ENCODE results near the gene HM13. TPM values are rescaled to one million over a fixed set of nuclear protein-coding genes. Genes with fewer than 3 reads are reported as not detected.
"Not testable (repeated sequence)": the region's sequence is repeated elsewhere in the genome, so short reads cannot be mapped to it uniquely, and the experiment has no call there.

Gene HM13, protein sequence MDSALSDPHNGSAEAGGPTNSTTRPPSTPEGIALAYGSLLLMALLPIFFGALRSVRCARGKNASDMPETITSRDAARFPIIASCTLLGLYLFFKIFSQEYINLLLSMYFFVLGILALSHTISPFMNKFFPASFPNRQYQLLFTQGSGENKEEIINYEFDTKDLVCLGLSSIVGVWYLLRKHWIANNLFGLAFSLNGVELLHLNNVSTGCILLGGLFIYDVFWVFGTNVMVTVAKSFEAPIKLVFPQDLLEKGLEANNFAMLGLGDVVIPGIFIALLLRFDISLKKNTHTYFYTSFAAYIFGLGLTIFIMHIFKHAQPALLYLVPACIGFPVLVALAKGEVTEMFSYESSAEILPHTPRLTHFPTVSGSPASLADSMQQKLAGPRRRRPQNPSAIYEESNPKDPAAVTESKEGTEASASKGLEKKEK
- total RNA-seq, result 100 to 1,000 TPM; 110 to 111 TPM

DNA sequence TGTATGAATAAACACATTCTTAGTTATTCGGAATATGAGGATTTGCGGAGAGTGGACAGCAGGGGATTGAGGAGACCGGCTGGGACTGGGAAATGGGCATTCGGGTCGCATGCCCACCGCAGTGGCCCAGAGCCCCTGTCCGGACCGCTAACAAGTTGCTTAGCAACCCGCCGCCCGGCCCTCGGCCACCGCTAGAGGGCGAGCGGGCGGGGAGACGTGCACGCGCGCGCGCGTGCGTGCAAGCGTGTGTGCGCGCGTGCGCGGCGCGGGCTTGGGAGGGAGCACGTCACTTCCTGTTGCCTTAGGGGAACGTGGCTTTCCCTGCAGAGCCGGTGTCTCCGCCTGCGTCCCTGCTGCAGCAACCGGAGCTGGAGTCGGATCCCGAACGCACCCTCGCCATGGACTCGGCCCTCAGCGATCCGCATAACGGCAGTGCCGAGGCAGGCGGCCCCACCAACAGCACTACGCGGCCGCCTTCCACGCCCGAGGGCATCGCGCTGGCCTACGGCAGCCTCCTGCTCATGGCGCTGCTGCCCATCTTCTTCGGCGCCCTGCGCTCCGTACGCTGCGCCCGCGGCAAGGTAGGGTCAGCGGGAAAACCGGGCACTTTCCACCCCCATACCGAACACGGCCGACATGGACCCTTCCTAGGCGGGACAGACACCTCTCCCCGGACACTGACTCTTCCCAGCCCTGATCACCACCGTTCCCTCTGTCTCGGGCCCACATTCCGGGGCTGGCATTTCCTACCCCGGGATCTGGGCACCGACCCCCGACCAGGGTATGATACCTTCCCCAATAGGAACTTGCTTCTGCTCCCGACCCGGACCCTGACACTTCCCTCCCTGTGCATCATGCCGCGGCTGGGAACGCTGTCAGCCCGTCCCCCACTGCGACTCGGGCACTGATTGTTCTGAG, at the start of gene HM13:
Gene HM13 (plus strand): TSS at position 289 of the 918 bp plus-strand sequence. CDS start 110 bp downstream, at position 399.
- ChIA-PET POLR2A (no interaction called here), CTCF (interaction anchor here (0.6 to 4.0 kb wide), 5 partner anchors 12 to 98 kb away, joined by 3 to 16 read pairs (median 5); no protein-coding TSS in a partner anchor)
- peaks cover 9% of the 10 kb centered on the region for H3K4me1 Mint-ChIP-seq (ENCODE audit: low read depth)
- peak; percentile 92 for DNase-seq
- intact Hi-C loops (cut with micrococcal nuclease), result loop anchor here (2.0 kb wide), 3 partner anchors 32 to 208 kb away; partner anchors contain the start of gene BCL2L1
- no peak within 1 kb of the TSS for H3K4me3 Mint-ChIP-seq
- H3K27me3 Mint-ChIP-seq, result no peaks in the 10 kb centered on the region
- H3K36me3 Mint-ChIP-seq, result peaks cover 4% of the 10 kb centered on the region
- no peaks in the 10 kb centered on the region for H3K9me3 Mint-ChIP-seq
- H3K27ac Mint-ChIP-seq, result peak within 1 kb of the TSS; percentile 59

DNA sequence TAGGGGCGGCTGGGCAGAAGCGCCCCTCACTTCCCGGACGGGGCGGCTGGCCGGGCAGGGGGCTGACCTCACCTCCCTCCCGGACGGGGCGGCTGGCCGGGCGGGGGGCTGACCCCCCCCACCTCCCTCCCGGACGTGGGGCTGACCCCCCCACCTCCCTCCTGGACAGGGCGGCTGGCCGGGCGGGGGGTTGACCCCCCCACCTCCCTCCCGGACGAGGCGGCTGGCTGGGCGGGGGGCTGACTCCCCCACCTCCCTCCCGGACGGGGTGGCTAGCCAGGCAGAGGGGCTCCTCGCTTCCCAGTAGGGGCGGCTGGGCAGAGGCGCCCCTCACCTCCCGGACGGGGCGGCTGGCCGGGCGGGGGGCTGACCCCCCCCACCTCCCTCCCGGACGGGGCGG, 43.3 kb upstream of the HM13 start:
- intact Hi-C loops (cut with micrococcal nuclease); POLR2A ChIA-PET; H3K36me3 Mint-ChIP-seq; H3K9me3 Mint-ChIP-seq; H3K4me3 Mint-ChIP-seq; DNase-seq; CTCF ChIA-PET; H3K27ac Mint-ChIP-seq: not testable (repeated sequence)
- H3K27me3 Mint-ChIP-seq, result peaks cover 19% of the 10 kb centered on the region
- H3K4me1 Mint-ChIP-seq (ENCODE audit: low read depth), result peaks cover 10% of the 10 kb centered on the region

DNA sequence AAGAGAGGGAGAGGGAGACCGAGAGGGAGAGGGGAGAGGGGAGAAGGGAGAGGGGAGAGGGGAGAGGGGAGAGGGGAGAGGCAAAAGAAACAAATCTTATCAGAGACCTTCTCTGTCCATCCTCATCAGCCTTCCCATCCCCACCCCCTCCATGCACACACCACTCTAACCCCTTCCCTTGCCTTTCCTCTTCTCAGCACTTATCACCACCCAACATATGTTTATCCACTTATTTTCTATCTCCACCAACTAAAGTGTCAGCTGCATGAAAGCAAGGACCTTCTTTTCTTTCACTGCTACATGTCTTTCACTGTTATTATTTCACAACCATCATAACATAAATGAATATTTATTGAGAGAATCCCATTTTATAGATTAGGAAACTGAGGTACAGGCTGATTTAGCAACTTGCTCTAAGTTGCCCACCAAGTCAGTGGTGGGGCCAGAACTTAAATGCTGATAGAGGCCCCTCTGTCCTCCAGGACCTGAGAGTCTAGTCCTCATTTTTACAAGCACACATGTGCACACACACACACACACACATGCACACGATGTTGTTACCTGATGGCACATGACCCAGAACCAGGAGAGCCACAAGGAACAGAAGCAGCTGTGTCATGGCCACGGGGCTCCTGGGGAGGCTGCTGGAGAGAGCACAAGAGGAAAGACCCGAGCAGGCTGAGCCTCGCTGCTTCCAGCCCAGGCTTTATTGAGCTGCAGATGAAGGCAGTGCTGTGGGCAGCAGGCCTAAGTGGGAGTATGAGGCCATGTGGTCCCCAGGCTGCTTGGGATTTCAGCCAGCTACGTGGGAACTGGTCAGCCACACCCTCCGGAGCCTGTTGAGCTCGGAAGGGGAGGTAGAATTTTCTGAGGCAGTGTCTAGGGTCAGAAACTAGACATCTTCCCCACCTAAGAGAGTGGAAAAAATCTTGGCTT, 41.6 kb upstream of the HM13 start:
- no peak for DNase-seq
- H3K4me3 Mint-ChIP-seq, result no peak overlapping the region
- intact Hi-C loops (cut with micrococcal nuclease), result no loop called here
- H3K36me3 Mint-ChIP-seq, result no peaks in the 10 kb centered on the region
- H3K27ac Mint-ChIP-seq, result no peak overlapping the region
- peaks cover 10% of the 10 kb centered on the region for H3K4me1 Mint-ChIP-seq (ENCODE audit: low read depth)
- H3K9me3 Mint-ChIP-seq, result no peaks in the 10 kb centered on the region
- POLR2A ChIA-PET, result interaction anchor here (0.5 kb wide), 1 partner anchor 83 kb away, joined by 5 read pairs; no protein-coding TSS in a partner anchor
- H3K27me3 Mint-ChIP-seq, result peaks cover 35% of the 10 kb centered on the region
- CTCF ChIA-PET, result interaction anchor here (1.1 to 3.4 kb wide), 2 partner anchors 12 to 30 kb away, joined by 4 to 20 read pairs; no protein-coding TSS in a partner anchor

DNA sequence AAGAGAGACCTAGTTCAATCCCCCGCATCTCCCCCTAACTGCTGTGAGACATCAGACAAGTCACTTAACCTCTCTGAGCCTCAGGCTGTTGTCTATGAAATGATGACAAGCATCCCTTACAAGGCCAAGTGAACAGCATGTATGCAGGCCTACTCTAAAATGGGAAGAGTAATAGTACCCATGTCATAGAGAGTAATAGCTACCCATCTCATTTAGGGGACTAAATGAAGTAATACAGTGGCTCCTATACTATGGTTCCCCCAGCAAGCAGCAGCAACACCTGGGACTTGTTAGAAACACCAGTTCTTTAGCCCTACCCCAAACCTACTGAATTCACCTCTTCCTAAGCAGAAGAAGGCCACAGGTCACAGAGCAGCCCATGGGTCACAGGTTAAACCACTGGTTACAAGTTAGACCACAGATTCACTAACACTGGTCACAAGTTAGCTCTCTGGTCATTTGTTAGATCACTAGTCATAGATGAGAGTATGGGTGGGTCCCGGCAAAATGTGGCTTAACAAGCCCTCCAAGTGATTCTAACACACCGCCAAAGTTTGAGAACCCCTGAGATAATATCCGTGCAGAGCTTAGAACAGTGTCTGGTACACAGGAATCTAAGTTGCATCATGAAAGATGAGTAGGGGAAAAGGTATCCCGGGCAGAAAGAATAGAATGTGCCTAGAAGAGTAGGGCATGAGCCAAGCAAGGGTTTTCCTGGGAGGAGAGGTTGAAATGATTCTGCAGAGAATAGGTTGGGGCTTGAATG, 40.7 kb upstream of the HM13 start:
- no peaks in the 10 kb centered on the region for H3K9me3 Mint-ChIP-seq
- no peak for DNase-seq
- no peaks in the 10 kb centered on the region for H3K36me3 Mint-ChIP-seq
- intact Hi-C loops (cut with micrococcal nuclease), result no loop called here
- H3K4me1 Mint-ChIP-seq (ENCODE audit: low read depth), result peaks cover 10% of the 10 kb centered on the region
- ChIA-PET POLR2A (no interaction called here), CTCF (interaction anchor here (1.1 to 3.4 kb wide), 2 partner anchors 12 to 29 kb away, joined by 4 to 20 read pairs; no protein-coding TSS in a partner anchor)
- H3K4me3 Mint-ChIP-seq, result no peak overlapping the region
- H3K27ac Mint-ChIP-seq, result no peak overlapping the region
- peaks cover 32% of the 10 kb centered on the region for H3K27me3 Mint-ChIP-seq

DNA sequence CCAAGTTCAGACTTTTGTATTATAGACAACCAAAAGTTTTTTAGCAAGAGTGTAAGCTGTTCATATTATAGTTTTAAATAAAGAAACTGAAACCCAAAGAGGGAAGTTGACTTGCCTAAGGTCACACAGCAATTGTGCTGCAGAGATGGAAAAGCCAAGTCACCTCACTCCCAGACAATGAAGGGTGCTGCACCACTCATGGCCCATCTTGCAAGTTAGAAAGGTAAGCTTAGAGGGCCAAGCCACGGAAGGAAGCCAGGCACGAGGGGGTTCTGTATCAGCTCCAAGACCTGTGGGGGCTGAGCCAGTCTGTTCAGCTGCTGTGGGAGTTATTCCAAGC, 40.2 kb upstream of the HM13 start:
- Mint-ChIP-seq H3K27me3 (peaks cover 32% of the 10 kb centered on the region), H3K4me3 (no peak overlapping the region), H3K4me1 (ENCODE audit: low read depth) (peaks cover 10% of the 10 kb centered on the region), H3K27ac (no peak overlapping the region), H3K36me3 (no peaks in the 10 kb centered on the region), H3K9me3 (no peaks in the 10 kb centered on the region)
- intact Hi-C loops (cut with micrococcal nuclease), result no loop called here
- no peak for DNase-seq
- POLR2A ChIA-PET, result no interaction called here
- CTCF ChIA-PET, result interaction anchor here (1.1 to 3.4 kb wide), 2 partner anchors 13 to 29 kb away, joined by 4 to 20 read pairs; no protein-coding TSS in a partner anchor

DNA sequence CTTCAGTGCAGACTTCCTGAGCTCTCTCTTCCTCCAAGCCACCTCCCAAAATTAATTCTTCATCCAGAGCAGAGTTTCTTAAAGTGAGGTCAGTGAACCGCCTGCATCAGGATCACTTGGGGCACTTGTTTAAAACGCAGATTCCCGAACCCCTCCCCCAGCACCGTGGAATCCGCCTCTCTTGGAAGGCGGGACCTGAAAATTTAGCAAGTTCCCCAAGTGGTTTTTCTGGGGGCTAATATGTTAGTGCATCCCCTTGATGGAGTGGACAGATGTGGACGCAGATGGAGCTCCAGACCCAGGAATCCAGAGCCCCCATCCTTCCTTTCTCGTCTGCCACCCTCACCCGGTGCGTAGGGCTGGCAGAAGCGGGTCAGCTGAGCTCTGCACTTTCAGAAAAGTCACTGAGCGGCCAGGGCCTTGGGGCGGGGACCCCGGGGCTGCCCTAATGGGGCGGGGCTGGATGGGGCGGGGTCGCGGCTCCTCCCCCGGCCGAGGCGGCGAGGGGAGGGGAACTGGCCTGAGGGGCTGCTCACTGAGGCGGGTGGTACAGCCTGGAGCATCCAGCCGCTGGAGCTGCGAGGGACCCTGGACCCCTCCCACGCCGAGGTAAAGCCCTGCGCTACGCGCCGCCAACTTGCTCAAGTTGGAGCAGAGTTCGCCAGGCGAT, 39.3 kb upstream of the HM13 start, which contains the start of the genes DEFB124 and REM1:
Gene DEFB124 (minus strand): TSS at position 370 of the 670 bp plus-strand sequence. CDS start 2,114 bp downstream, outside the sequence.
Gene REM1 (plus strand): TSS at position 531 of the 670 bp plus-strand sequence. CDS start 1,158 bp downstream, outside the sequence.
- CTCF ChIA-PET, result interaction anchor here (3.4 kb wide), 1 partner anchor 28 kb away, joined by 20 read pairs; no protein-coding TSS in a partner anchor
- Mint-ChIP-seq H3K27me3 (peaks cover 32% of the 10 kb centered on the region), H3K36me3 (no peaks in the 10 kb centered on the region), H3K9me3 (no peaks in the 10 kb centered on the region), H3K4me1 (ENCODE audit: low read depth) (peaks cover 10% of the 10 kb centered on the region), H3K27ac (no peak within 1 kb of the TSS), H3K4me3 (no peak within 1 kb of the TSS)
- intact Hi-C loops (cut with micrococcal nuclease), result no loop called here
- POLR2A ChIA-PET, result no interaction called here
- no peak for DNase-seq

DNA sequence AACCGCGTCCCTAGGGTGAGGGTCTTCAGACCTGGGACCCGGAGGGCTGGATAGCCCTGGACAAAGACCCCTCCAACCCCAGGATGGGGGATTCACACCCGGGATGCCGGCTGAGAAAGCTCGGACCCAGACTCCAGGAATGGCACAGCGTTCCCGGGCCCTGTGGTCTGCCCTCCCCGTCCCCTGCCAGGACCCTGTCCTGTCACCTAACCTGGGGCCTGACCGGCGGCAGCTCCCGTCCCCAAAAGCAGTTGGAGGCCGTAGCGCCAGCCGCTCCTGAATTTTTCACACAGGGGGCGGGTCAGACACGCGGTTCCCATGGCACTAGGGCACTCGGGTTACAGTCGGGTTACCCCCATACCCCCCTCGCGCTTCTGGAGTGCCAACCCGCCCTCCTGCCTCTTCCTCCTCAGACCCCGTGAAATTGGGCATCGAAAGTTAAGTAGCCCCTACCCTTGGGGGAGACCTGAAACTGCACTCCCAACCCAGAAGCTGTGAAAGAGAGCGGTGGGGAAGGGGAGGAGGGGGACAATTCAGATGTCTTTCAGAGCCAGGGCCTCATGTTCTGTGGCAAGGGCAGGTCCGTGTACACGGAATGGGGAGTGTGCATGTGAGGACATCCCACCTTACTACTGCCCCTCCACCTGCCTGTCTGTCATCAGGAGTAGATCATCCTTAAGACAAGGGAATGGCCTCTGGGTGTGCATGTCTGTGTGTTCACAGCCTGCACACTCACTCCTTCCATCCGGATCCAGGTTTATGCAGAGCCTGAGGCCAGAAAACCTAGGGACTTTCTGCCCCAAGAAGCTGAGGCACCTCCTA, 38.6 kb upstream of the HM13 start:
- Mint-ChIP-seq H3K27ac (no peak overlapping the region), H3K4me3 (no peak overlapping the region), H3K9me3 (no peaks in the 10 kb centered on the region), H3K4me1 (ENCODE audit: low read depth) (peaks cover 10% of the 10 kb centered on the region), H3K27me3 (peaks cover 32% of the 10 kb centered on the region), H3K36me3 (no peaks in the 10 kb centered on the region)
- CTCF ChIA-PET, result interaction anchor here (3.4 kb wide), 1 partner anchor 27 kb away, joined by 20 read pairs; no protein-coding TSS in a partner anchor
- POLR2A ChIA-PET, result no interaction called here
- intact Hi-C loops (cut with micrococcal nuclease), result no loop called here
- DNase-seq, result no peak

DNA sequence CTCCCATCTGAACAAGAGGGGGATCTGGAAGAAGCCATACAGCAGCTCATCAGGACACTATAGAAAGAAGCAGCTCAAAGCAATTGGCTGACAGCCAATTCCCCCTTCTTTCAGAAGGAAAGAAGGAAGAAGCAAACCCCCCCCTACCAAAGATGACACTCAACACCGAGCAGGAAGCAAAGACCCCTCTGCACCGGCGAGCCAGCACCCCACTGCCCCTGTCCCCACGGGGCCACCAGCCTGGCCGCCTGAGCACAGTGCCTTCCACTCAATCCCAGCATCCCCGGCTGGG, 38.0 kb upstream of the HM13 start:
- POLR2A ChIA-PET, result no interaction called here
- Mint-ChIP-seq H3K9me3 (no peaks in the 10 kb centered on the region), H3K36me3 (no peaks in the 10 kb centered on the region), H3K4me1 (ENCODE audit: low read depth) (peaks cover 10% of the 10 kb centered on the region), H3K27ac (no peak overlapping the region), H3K27me3 (peaks cover 32% of the 10 kb centered on the region), H3K4me3 (no peak overlapping the region)
- no peak for DNase-seq
- CTCF ChIA-PET, result interaction anchor here (3.4 kb wide), 1 partner anchor 27 kb away, joined by 20 read pairs; no protein-coding TSS in a partner anchor
- intact Hi-C loops (cut with micrococcal nuclease), result no loop called here

DNA sequence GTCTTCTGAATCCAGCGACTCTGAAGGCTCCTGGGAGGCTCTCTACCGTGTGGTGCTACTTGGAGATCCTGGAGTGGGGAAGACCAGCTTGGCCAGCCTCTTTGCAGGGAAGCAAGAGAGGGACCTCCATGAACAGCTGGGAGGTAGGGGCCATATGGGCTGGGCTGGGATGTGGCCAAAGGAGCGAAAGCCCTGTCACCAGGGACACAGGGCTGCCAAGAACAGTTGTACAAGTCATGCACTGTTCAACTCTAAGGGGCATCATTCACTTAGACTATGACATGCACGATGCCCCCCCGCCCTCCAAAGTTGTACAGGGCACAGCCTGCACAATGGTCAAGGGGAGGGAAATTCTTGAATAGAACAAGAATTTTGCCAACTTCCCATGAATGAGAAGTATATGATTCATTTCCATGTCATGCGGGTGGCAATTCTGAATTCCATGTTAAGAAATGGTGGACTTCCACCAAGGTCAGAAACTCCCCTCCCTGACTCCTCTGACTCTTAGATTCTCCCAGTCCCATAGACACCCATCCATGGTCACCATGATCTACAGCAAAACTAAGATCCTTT, 37.5 kb upstream of the HM13 start:
- no peak for DNase-seq
- Mint-ChIP-seq H3K4me1 (ENCODE audit: low read depth) (peaks cover 10% of the 10 kb centered on the region), H3K36me3 (no peaks in the 10 kb centered on the region), H3K27me3 (peaks cover 32% of the 10 kb centered on the region), H3K4me3 (no peak overlapping the region), H3K9me3 (no peaks in the 10 kb centered on the region), H3K27ac (no peak overlapping the region)
- ChIA-PET POLR2A (no interaction called here), CTCF (no interaction called here)
- intact Hi-C loops (cut with micrococcal nuclease), result no loop called here

Data from activated CD4-positive, alpha-beta memory T cell treated with anti-CD3 and anti-CD28 coated beads for 36 hours (primary cell).